Ecto neural progenitor cell (in vitro differentiated cells): Measurements from ENCODE around the gene SHB.

Source experiments
- DNase-seq: peaks from one replicate; pipeline ENCODE4 v3.0.0-alpha.2; 2018; ENCODE audit warnings: low spot score

The SHB gene

GRCh38 chr9:37953206-37953774 is 115.7 kb downstream of the SHB start:
- no peak for DNase-seq

- DNase-seq: no peak
Observed at GRCh38 chr9:37952731-37953130, 116.3 kb downstream of the SHB start.

- DNase-seq: no peak
Observed at GRCh38 chr9:37951671-37952449, 117.2 kb downstream of the SHB start.

GRCh38 chr9:37950561-37950960 is 118.5 kb downstream of the SHB start:
- no peak for DNase-seq

- DNase-seq: no peak
Observed at GRCh38 chr9:37949576-37949975, 119.5 kb downstream of the SHB start.

- DNase-seq: no peak
Observed at GRCh38 chr9:37948417-37948980, 120.5 kb downstream of the SHB start.

GRCh38 chr9:37947977-37948376 is 121.0 kb downstream of the SHB start:
- DNase-seq: no peak

GRCh38 chr9:37947471-37947870 is 121.6 kb downstream of the SHB start:
- no peak for DNase-seq

- DNase-seq: no peak
Observed at GRCh38 chr9:37946971-37947370, 122.1 kb downstream of the SHB start.

GRCh38 chr9:37946041-37946440 is 123.0 kb downstream of the SHB start:
- DNase-seq: no peak

GRCh38 chr9:37944671-37945481 is 124.2 kb downstream of the SHB start:
- DNase-seq: no peak

- no peak for DNase-seq
Observed at GRCh38 chr9:37944266-37944650, 124.8 kb downstream of the SHB start.

GRCh38 chr9:37943345-37944265 is 125.4 kb downstream of the SHB start:
- no peak for DNase-seq

GRCh38 chr9:37942621-37943344 is 126.2 kb downstream of the SHB start:
- no peak for DNase-seq

- DNase-seq: no peak
Observed at GRCh38 chr9:37941253-37941652, 127.8 kb downstream of the SHB start.

GRCh38 chr9:37939575-37940095 is 129.4 kb downstream of the SHB start:
- no peak for DNase-seq

- DNase-seq: no peak
Observed at GRCh38 chr9:37938121-37938891, 130.7 kb downstream of the SHB start.

GRCh38 chr9:37937366-37937765 is 131.7 kb downstream of the SHB start:
- DNase-seq: no peak

GRCh38 chr9:37936965-37937364 is 132.1 kb downstream of the SHB start:
- DNase-seq: no peak

- no peak for DNase-seq
Observed at GRCh38 chr9:37936376-37936775, 132.7 kb downstream of the SHB start.
